GM10266 (cell line): Measurements from ENCODE around the gene CFAP299.

ENCODE experiments used
- DNase-seq: peaks from one replicate; pipeline ENCODE4 v3.0.0; 2012; ENCODE audit errors: extremely low spot score
- TF ChIP-seq, protein P1 (sequence below): IDR thresholded peaks from 2 replicates; pipeline ENCODE4 v1.5.1; 2012; ENCODE audit warnings: mild to moderate bottlenecking, low read depth; ENCODE audit not compliant: control insufficient read depth, insufficient read depth; ENCODE audit errors: missing control alignments

CFAP299 gene

DNA sequence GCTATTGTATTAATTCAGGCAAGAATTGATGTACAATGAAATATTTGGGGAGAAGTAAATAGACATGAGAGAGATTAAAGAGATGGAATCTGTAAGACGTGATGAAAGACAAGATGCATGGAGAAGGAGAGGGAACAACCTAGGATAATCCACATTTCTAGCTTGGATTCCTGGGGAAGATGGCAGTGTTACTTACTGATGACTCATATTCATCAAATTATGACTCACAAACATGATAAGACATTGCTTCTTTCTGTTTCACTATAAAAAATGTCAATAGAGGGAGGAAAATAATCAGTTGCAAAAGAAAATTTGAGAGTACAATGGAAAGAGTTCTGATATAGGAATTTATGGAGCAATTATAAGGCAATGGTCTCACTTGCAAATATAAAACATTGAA lies 590.9 kb downstream of the CFAP299 start:
- TF ChIP-seq, protein P1, sequence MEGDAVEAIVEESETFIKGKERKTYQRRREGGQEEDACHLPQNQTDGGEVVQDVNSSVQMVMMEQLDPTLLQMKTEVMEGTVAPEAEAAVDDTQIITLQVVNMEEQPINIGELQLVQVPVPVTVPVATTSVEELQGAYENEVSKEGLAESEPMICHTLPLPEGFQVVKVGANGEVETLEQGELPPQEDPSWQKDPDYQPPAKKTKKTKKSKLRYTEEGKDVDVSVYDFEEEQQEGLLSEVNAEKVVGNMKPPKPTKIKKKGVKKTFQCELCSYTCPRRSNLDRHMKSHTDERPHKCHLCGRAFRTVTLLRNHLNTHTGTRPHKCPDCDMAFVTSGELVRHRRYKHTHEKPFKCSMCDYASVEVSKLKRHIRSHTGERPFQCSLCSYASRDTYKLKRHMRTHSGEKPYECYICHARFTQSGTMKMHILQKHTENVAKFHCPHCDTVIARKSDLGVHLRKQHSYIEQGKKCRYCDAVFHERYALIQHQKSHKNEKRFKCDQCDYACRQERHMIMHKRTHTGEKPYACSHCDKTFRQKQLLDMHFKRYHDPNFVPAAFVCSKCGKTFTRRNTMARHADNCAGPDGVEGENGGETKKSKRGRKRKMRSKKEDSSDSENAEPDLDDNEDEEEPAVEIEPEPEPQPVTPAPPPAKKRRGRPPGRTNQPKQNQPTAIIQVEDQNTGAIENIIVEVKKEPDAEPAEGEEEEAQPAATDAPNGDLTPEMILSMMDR = no peak
- no peak for DNase-seq

DNA sequence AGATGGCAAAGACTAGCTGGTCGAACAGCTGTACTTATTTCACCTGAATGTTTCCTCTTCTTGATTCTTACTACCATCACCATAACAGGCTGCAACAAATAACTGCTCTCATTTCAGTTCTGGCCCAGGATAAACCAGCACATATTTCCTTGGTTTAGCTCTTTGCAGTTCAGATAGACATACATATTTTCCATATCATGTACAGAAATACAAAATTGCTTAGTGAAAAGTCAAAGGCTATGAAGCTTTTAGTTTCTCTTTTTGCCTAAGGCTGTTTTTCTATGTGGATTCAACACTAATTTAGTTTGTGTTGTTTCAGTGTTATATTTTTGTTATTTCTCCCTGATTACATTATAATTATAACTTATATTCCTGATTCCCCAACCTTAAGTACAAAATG lies 591.4 kb downstream of the CFAP299 start:
- TF ChIP-seq, protein P1 = no peak
- no peak for DNase-seq

DNA sequence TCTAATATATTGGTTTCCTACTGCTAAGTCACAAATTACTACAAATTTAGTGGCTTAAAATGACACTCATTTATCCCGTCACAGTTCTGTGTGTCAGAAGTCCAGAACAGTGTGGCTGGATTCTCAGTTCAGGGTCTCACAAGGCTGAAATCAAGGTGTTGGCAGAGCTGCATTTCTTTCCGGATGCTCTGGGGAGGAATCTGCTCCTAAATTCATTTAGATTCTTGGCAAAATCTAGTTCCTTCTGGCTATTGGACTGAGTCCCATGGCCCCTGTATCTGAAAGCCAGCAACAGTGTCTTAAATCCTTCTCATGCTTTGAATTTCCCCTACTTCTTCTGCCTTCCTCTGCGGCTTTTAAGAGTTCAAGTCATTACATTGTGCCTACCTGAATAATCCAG lies 591.9 kb downstream of the CFAP299 start:
- TF ChIP-seq, protein P1 = no peak

DNA sequence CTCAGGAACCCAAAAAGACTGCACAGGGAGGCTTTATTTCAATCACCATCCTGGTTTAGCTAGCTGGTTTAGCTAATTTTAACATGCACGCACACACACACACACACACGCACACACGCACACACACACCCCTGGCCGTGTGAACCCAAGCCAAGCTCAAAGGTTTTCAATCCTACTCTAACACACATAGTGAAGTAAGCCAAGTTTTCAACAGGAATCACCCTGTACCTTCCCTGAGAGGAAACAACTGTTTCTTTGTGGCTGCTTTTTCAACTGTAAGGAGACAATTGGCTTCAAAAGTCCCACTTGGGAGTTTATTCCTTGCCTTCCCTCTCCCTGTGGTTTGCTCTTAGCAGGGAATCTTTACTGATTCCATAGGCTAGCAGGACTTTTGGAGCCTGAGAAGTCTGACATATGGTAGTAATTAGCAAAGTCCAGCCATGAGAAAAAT lies 596.1 kb downstream of the CFAP299 start:
- DNase-seq = no peak
- TF ChIP-seq, protein P1 = no peak

More for the DNA sequence above, 591.9 kb downstream of the CFAP299 start:
- no peak for DNase-seq

DNA sequence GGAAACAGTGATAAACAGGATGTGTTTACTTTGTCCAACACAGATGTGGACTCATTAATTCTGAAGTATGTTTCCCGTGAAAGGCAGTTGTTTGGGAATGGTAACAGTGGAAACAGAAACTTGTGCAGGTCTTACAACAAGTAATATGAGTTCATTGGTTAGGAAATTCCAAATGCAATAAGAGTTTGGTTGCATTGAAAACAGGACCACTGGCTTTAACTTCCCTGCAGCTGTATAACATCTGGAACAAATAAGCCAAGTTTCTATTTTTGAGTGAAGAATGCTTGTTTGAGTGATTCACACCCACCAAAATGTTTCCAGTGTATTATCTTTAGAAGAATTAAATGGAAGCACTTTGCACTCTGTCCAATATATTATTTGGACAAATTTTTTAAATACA lies 612.6 kb downstream of the CFAP299 start:
- TF ChIP-seq, protein P1 = no peak
- DNase-seq = no peak

DNA sequence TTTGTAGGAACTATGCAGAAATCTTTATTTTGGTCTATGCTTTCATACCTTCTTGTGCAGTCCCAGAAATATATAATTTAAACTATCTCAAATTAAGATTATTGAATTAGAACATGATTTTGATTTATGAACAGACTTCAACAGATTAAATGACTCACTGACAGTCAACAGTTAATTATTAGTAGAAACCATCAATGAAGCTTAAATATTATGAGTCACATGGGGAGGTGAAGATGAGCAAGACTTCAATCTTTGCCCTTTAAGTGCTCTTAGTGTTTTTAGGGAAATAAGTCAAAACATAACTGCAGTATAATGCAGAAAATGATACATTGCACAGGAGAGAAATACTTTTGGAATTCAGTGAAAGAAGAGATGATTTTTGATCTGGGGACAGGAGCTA lies 613.5 kb downstream of the CFAP299 start:
- DNase-seq = no peak
- TF ChIP-seq, protein P1 = no peak

DNA sequence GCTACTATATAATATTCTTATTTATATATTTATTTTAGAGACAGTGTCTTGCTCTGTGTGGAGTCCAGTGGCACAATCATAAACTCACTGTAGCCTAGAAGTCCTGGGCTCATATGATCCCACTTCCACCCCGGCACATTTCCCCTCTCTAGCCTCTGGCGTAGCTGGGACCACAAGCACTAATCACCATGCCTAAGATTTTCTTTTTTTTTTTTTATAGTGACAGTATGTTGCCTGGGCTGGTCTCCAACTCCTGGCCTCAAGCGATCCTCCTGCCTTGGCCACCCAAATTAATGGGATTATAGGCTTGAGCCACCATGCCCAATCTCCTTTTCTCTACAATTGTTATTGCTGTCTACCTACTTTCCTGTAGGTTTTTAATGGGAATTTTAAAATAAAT lies 620.9 kb downstream of the CFAP299 start:
- DNase-seq = no peak
- TF ChIP-seq, protein P1 = no peak

DNA sequence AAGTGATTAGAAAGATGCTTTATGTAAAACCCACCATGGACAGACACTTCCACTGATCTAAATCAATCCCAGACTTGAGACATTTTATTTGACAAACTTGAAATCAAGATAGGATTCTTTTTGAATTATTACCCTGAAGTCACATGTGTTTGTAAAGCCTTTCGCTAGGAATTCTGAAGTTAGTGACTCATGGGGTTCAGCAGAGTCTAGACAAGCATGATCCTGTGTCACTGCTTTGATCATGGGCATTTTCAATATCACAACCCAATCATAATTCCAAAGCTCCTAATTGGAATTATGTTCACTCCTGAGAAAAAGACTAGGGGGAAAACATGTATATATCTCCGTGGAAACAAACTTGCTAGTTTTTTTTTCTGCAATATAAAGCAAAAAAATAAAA lies 627.5 kb downstream of the CFAP299 start:
- no peak for DNase-seq
- TF ChIP-seq, protein P1 = no peak
